ENCODE data around the gene AQP6. TPM values are rescaled to one million over a fixed set of nuclear protein-coding genes. Genes with fewer than 3 reads are reported as not detected.

AQP6 gene
- total RNA-seq, 2 experiments from 2014 or later = not detected

- intact Hi-C loops (cut with micrococcal nuclease; ENCODE audit: unreplicated experiment) = no loop called here
- no peaks in the 10 kb centered on the region for H4K20me1 ChIP-seq (ENCODE audit: insufficient read depth, low read length)
- H3K4me3 ChIP-seq (ENCODE audit: low read depth, low read length, poor library complexity, severe bottlenecking) = no peak overlapping the region
- CTCF ChIA-PET (ENCODE audit: unreplicated experiment) = no interaction called here
- DNase-seq (ENCODE audit: low spot score) = no peak
- H3K4me1 ChIP-seq (ENCODE audit: insufficient read depth, low read length, poor library complexity, severe bottlenecking) = peaks cover 10% of the 10 kb centered on the region
- POLR2A ChIA-PET = no interaction called here
- no peak for TF ChIP-seq CTCF (conservative IDR thresholded peaks at IDR 0.05; ENCODE audit: low read length)
- no peak for TF ChIP-seq EZH2phosphoT487 (IDR thresholded peaks at IDR 0.05; ENCODE audit: borderline replicate concordance, low read depth, low read length)
- no TSS peak for BruUV-seq (replicated peaks)
- no peak overlapping the region for H2AFZ ChIP-seq (ENCODE audit: low read length)
- no peaks in the 10 kb centered on the region for H3K36me3 ChIP-seq (ENCODE audit: insufficient read depth, low read length)
- H3K4me2 ChIP-seq (ENCODE audit: low read length) = no peak overlapping the region
- H3K9me3 ChIP-seq (ENCODE audit: low read length) = no peaks in the 10 kb centered on the region
- no peaks in the 10 kb centered on the region for H3K9me2 ChIP-seq (ENCODE audit: insufficient read depth, low read length)
- no peaks in the 10 kb centered on the region for H3K79me2 ChIP-seq (ENCODE audit: insufficient read depth, low read depth, low read length)
- H3K27ac ChIP-seq (ENCODE audit: low read depth, low read length, poor library complexity, severe bottlenecking) = no peak overlapping the region
Measured at GRCh38 chr12:49956663-49957569, 15.8 kb upstream of the AQP6 start.

GRCh38 chr12:49957570-49957967, 15.2 kb upstream of the AQP6 start:
- Histone ChIP-seq H3K36me3 (ENCODE audit: insufficient read depth, low read length) (no peaks in the 10 kb centered on the region), H3K9me3 (ENCODE audit: low read length) (no peaks in the 10 kb centered on the region), H4K20me1 (ENCODE audit: insufficient read depth, low read length) (no peaks in the 10 kb centered on the region), H3K4me1 (ENCODE audit: insufficient read depth, low read length, poor library complexity, severe bottlenecking) (peaks cover 10% of the 10 kb centered on the region), H3K9me2 (ENCODE audit: insufficient read depth, low read length) (no peaks in the 10 kb centered on the region), H2AFZ (ENCODE audit: low read length) (no peak overlapping the region), H3K27ac (ENCODE audit: low read depth, low read length, poor library complexity, severe bottlenecking) (no peak overlapping the region), H3K4me2 (ENCODE audit: low read length) (no peak overlapping the region), H3K79me2 (ENCODE audit: insufficient read depth, low read depth, low read length) (no peaks in the 10 kb centered on the region), H3K4me3 (ENCODE audit: low read depth, low read length, poor library complexity, severe bottlenecking) (no peak overlapping the region)
- intact Hi-C loops (cut with micrococcal nuclease; ENCODE audit: unreplicated experiment) = no loop called here
- no peak for TF ChIP-seq EZH2phosphoT487 (IDR thresholded peaks at IDR 0.05; ENCODE audit: borderline replicate concordance, low read depth, low read length)
- TF ChIP-seq CTCF (conservative IDR thresholded peaks at IDR 0.05; ENCODE audit: low read length) = no peak
- ChIA-PET CTCF (ENCODE audit: unreplicated experiment) (interaction anchor here (0.5 kb wide), 1 partner anchor 11 kb away, joined by 11 read pairs; no protein-coding TSS in a partner anchor), POLR2A (no interaction called here)
- no TSS peak for BruUV-seq (replicated peaks)
- DNase-seq (ENCODE audit: low spot score) = no peak

All from OCI-LY7 (cell line).